Neural progenitor cell (in vitro differentiated cells): ENCODE results near the gene BCAS1.

Experiments
- CTCF ChIP-seq: fragments of 200-600 bp; sonication (generic); IDR thresholded peaks from 2 replicates; pipeline ENCODE4 v1.5.1; 2017; ENCODE audit warnings: antibody characterized with exemption, mild to moderate bottlenecking
- EZH2 ChIP-seq: fragments of 200-600 bp; sonication (generic); IDR thresholded peaks from 2 replicates; pipeline ENCODE4 v1.6.1; 2017; ENCODE audit warnings: antibody characterized with exemption, mild to moderate bottlenecking, moderate library complexity
- EZH2phosphoT487 ChIP-seq: fragments of 200-600 bp; sonication (generic); IDR thresholded peaks from 2 replicates; pipeline ENCODE4 v1.6.1; 2017; ENCODE audit warnings: antibody characterized with exemption

- TF ChIP-seq EZH2 (no peak), CTCF (no peak), EZH2phosphoT487 (no peak)
Observed at GRCh38 chr20:53980031-53980465, 90.3 kb downstream of the BCAS1 start.
